Gastrocnemius medialis (tissue), 4 donors: ENCODE data around the gene DIO3. TPM values are rescaled to one million over a fixed set of nuclear protein-coding genes. Genes with fewer than 3 reads are reported as not detected.

Experiments used
- ATAC-seq, 2 donors: fragments of 150-250 bp; one replicate each; pipeline ENCODE4 v1.9.1; 2016
- DNase-seq, 2 donors: peaks; one replicate each; pipeline ENCODE4 v3.0.0-alpha.2; 2019
- H3K27ac ChIP-seq, 4 donors: fragments of 200-600 bp; sonication (generic); 1 replicate in 1 of 4; 2 replicates in 3 of 4; pipeline ENCODE4 v1.5.1; 2016 to 2018; ENCODE audit warnings: mild to moderate bottlenecking in 2 of 4, moderate library complexity in 1 of 4
- H3K27me3 ChIP-seq, 3 donors: fragments of 200-600 bp; sonication (generic) in 2 of 3; 1 replicate in 1 of 3; 2 replicates in 2 of 3; pipeline versions ENCODE4 v1.5.1 to v1.6.0; 2016 to 2019; ENCODE audit warnings: mild to moderate bottlenecking in 1 of 3, moderate library complexity in 1 of 3
- H3K36me3 ChIP-seq, 2 donors: fragments of 200-600 bp; sonication (generic) in 1 of 2; one replicate each; pipeline ENCODE4 v1.5.1; 2017 to 2018
- H3K4me1 ChIP-seq, 2 donors: fragments of 200-600 bp; sonication (generic) in 1 of 2; one replicate each; pipeline ENCODE4 v1.5.1; 2016 to 2017; ENCODE audit warnings: mild to moderate bottlenecking in 2 of 2
- H3K4me3 ChIP-seq, 4 donors: fragments of 200-600 bp; sonication (generic) in 3 of 4; 1 replicate in 1 of 4; 2 replicates in 3 of 4; pipeline ENCODE4 v1.5.1; 2016 to 2019; ENCODE audit warnings: mild to moderate bottlenecking in 2 of 4
- H3K9me3 ChIP-seq, 3 donors: fragments of 200-600 bp; sonication (generic) in 2 of 3; 1 replicate in 1 of 3; 2 replicates in 2 of 3; pipeline ENCODE4 v1.5.1; 2016 to 2019
- POLR2A ChIP-seq, 2 donors: fragments of 450-650 bp; IDR thresholded peaks; one replicate each; pipeline ENCODE4 v1.6.1; 2017; ENCODE audit warnings: antibody characterized with exemption in 2 of 2, mild to moderate bottlenecking in 2 of 2, moderate library complexity in 2 of 2
- in situ Hi-C, 4 donors: fragments of 200-750 bp; cut with MboI; loops; one replicate each; pipeline versions ENCODE4 v1.15.0 to v1.8.0; 2017; ENCODE audit warnings: low sequenced_read_pairs in 4 of 4
- intact Hi-C: fragments of 100-400 bp; cut with DNase I; formaldehyde crosslinking; loops from one replicate; pipeline ENCODE4 v1.15.1; 2023; ENCODE audit warnings: low total_unique reads
- total RNA-seq, 4 donors: library from RNA; depleted of rRNA; stranded (reverse); fragments of >200 nt; gene quantifications; one replicate each; pipeline versions ENCODE4 v1.1.0 to v1.2.3, GENCODE V29; 2016
- TF ChIP-seq, protein P1 (sequence below), 5 experiments: fragments of 450-650 bp in 3 of 5; fragments of 200-600 bp in 2 of 5; sonication (generic) in 2 of 5; IDR thresholded peaks in 4 of 5; conservative IDR thresholded peaks in 1 of 5; 1 replicate in 4 of 5; 2 replicates in 1 of 5; pipeline ENCODE4 v1.5.1; 2016 to 2019; ENCODE audit warnings: antibody characterized with exemption in 5 of 5, mild to moderate bottlenecking in 3 of 5, moderate library complexity in 3 of 5

Gene DIO3
- total RNA-seq, 4 donors from 2014 or later = 1.0 to 2.3 (median 1.0) TPM; not detected in 1

- Histone ChIP-seq H3K4me1 (no peaks in the 10 kb centered on the region), H3K36me3 (no peaks in the 10 kb centered on the region), H3K27me3 (peaks cover 0 to 7% (median 6%) of the 10 kb centered on the region in 3 donors), H3K4me3 (peak overlapping the region; percentile 17 to 32 (median 30)), H3K9me3 (no peaks in the 10 kb centered on the region), H3K27ac (peak overlapping the region in 2 of 4 donors; percentile 50)
- TF ChIP-seq, protein P1, sequence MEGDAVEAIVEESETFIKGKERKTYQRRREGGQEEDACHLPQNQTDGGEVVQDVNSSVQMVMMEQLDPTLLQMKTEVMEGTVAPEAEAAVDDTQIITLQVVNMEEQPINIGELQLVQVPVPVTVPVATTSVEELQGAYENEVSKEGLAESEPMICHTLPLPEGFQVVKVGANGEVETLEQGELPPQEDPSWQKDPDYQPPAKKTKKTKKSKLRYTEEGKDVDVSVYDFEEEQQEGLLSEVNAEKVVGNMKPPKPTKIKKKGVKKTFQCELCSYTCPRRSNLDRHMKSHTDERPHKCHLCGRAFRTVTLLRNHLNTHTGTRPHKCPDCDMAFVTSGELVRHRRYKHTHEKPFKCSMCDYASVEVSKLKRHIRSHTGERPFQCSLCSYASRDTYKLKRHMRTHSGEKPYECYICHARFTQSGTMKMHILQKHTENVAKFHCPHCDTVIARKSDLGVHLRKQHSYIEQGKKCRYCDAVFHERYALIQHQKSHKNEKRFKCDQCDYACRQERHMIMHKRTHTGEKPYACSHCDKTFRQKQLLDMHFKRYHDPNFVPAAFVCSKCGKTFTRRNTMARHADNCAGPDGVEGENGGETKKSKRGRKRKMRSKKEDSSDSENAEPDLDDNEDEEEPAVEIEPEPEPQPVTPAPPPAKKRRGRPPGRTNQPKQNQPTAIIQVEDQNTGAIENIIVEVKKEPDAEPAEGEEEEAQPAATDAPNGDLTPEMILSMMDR (IDR thresholded peaks at IDR 0.05 in 4 of 5, conservative IDR thresholded peaks at IDR 0.05 in 1 of 5) = no peak
- TF ChIP-seq POLR2A (IDR thresholded peaks at IDR 0.05) = no peak
- peak; percentile 55 to 66 for ATAC-seq
- intact Hi-C loops = no loop called here
- DNase-seq = peak; percentile 6 to 45
- in situ Hi-C loops = no loop called here
These were observed 23.0 kb downstream of the DIO3 start for GRCh38 chr14:101584055-101584859.

GRCh38 chr14:101585211-101585610 is 23.9 kb downstream of the DIO3 start:
- no peak for DNase-seq
- in situ Hi-C loops = no loop called here
- H3K4me3 ChIP-seq = peak overlapping the region in 1 of 4 donors; percentile 30
- no peak for TF ChIP-seq POLR2A (IDR thresholded peaks at IDR 0.05)
- TF ChIP-seq, protein P1 (IDR thresholded peaks at IDR 0.05 in 4 of 5, conservative IDR thresholded peaks at IDR 0.05 in 1 of 5) = no peak
- no peak overlapping the region for H3K27ac ChIP-seq
- no peaks in the 10 kb centered on the region for H3K9me3 ChIP-seq
- ATAC-seq = no peak
- H3K36me3 ChIP-seq = no peaks in the 10 kb centered on the region
- peaks cover 0 to 7% (median 0%) of the 10 kb centered on the region in 3 donors for H3K27me3 ChIP-seq
- intact Hi-C loops = no loop called here
- no peaks in the 10 kb centered on the region for H3K4me1 ChIP-seq

DNA sequence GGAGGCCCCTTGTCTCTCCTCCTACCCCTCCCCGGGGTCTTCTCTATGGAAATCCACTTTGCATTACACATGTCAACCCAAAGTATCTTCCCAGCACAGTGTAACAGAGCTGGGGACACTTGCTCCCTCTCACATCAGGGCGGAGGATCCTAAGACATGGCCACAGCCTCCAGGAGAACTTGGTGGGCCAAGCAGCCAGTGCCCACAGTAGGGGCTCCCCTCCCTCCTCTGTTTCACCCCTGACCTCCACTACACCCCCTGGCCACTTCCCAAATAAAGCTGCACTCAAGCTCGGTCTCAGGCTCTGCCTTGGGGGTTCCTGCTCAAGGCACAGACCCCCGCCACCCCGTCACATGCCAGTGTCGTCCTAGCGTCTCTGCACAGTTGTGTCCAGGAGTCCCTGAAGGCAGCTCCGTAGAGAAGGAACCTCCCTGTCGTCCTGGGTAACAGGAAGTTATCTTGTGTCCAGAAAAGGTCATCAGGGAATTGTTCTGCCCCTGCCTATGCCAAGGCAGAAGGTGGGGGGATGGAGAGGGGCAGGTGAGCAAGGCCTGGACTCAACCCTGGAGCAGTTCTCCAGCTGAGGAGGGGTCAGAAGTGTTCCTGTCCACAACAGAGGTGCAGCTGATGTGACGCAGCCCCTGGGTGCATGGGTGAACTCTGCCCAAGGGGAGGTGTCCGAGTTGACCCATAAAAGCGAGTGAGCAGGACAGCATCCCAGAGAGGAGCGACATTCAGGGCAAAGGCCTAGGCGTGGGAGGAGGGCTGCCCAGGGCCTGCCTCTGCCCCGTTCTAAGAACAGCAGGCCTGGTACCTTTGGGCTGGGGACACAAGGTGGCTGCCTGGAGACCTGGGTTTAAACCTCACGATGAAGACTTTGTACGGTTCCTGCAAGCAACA is 25.5 kb downstream of the DIO3 start:
- no peak for ATAC-seq
- TF ChIP-seq, protein P1 (IDR thresholded peaks at IDR 0.05 in 4 of 5, conservative IDR thresholded peaks at IDR 0.05 in 1 of 5) = no peak
- no peak for TF ChIP-seq POLR2A (IDR thresholded peaks at IDR 0.05)

DNA sequence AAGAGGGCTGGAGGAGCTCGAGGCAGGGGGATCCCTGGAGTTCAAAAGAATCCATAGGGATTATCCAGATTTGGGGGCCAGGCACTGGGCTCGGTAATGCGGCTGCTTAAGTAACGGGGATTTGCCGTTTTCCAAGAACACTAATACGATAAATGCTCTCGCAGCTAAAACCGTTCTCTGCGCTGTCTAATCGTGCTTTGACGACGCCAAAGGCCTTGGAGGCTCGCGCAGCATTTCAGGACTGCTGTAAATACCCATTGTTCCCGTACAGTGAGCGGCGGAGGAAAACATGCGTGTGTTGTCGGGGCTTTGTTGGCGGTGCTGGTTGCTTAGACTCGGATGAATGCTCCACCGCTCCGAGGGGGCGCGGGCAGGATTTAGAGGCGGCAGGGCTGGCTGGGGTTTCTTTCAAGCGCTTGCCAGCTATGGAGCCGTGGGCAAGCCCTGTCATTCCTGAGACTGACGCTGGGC is 26.2 kb downstream of the DIO3 start:
- no peak for ATAC-seq
- Histone ChIP-seq H3K9me3 (no peaks in the 10 kb centered on the region), H3K4me1 (no peaks in the 10 kb centered on the region), H3K36me3 (no peaks in the 10 kb centered on the region), H3K4me3 (no peak overlapping the region), H3K27me3 (peaks cover 0 to 7% (median 0%) of the 10 kb centered on the region in 3 donors), H3K27ac (no peak overlapping the region)
- in situ Hi-C loops = no loop called here
- no peak for TF ChIP-seq POLR2A (IDR thresholded peaks at IDR 0.05)
- TF ChIP-seq, protein P1 (IDR thresholded peaks at IDR 0.05 in 4 of 5, conservative IDR thresholded peaks at IDR 0.05 in 1 of 5) = no peak
- intact Hi-C loops = no loop called here
- DNase-seq = no peak

More for the DNA sequence above, 25.5 kb downstream of the DIO3 start:
- Histone ChIP-seq H3K36me3 (no peaks in the 10 kb centered on the region), H3K27ac (no peak overlapping the region), H3K4me3 (no peak overlapping the region), H3K9me3 (no peaks in the 10 kb centered on the region), H3K27me3 (peaks cover 0 to 7% (median 0%) of the 10 kb centered on the region in 3 donors), H3K4me1 (no peaks in the 10 kb centered on the region)
- intact Hi-C loops (no loop called here), in situ Hi-C loops (no loop called here)
- DNase-seq = no peak
